Loucy (cell line): ENCODE data around the gene GPRC5A.

Experiments
- H2AFZ ChIP-seq: fragments of 200-600 bp; sonication (generic); 2 replicates; pipeline ENCODE4 v1.6.0; 2016; ENCODE audit warnings: antibody characterized with exemption, mild to moderate bottlenecking, low read length, moderate library complexity
- H3F3A ChIP-seq: fragments of 200-600 bp; 2 replicates; pipeline ENCODE4 v1.6.0; 2016; ENCODE audit warnings: antibody characterized with exemption, low read depth, mild to moderate bottlenecking
- H3K27me3 ChIP-seq: fragments of 200-600 bp; sonication (generic); 2 replicates; pipeline ENCODE4 v1.6.1; 2014; ENCODE audit warnings: low read length, mild to moderate bottlenecking; ENCODE audit not compliant: insufficient read depth, poor library complexity, severe bottlenecking
- H3K36me3 ChIP-seq: fragments of 200-600 bp; sonication (generic); 2 replicates; pipeline ENCODE4 v1.6.1; 2016; ENCODE audit warnings: low read length; ENCODE audit not compliant: insufficient read depth
- H3K4me1 ChIP-seq: fragments of 200-600 bp; sonication (generic); 2 replicates; pipeline ENCODE4 v1.5.1; 2014; ENCODE audit warnings: low read length, mild to moderate bottlenecking; ENCODE audit not compliant: insufficient read depth, poor library complexity, severe bottlenecking
- H3K4me2 ChIP-seq: fragments of 200-600 bp; sonication (generic); 2 replicates; pipeline ENCODE4 v1.6.0; 2014; ENCODE audit warnings: antibody characterized with exemption, low read length, low read depth, mild to moderate bottlenecking; ENCODE audit not compliant: poor library complexity, severe bottlenecking
- H3K4me3 ChIP-seq: fragments of 200-600 bp; sonication (generic); 2 replicates; pipeline ENCODE4 v1.5.1; 2014; ENCODE audit warnings: low read length, mild to moderate bottlenecking, mixed read lengths; ENCODE audit not compliant: poor library complexity, severe bottlenecking
- H3K79me2 ChIP-seq: fragments of 200-600 bp; sonication (generic); 2 replicates; pipeline ENCODE4 v1.6.1; 2014; ENCODE audit warnings: low read length; ENCODE audit not compliant: insufficient read depth
- H3K9ac ChIP-seq: fragments of 200-600 bp; sonication (generic); 2 replicates; pipeline ENCODE4 v1.6.0; 2014; ENCODE audit warnings: mild to moderate bottlenecking, low read depth, low read length, moderate library complexity; ENCODE audit not compliant: poor library complexity, severe bottlenecking
- H3K9me2 ChIP-seq: fragments of 200-600 bp; sonication (generic); replicated peaks from 2 replicates; pipeline ENCODE4 v1.6.1; 2016; ENCODE audit warnings: low read depth, low read length, mixed read lengths
- H3K9me3 ChIP-seq: fragments of 200-600 bp; sonication (generic); 2 replicates; pipeline ENCODE4 v1.6.1; 2014; ENCODE audit warnings: mild to moderate bottlenecking, antibody characterized with exemption, low read length, low read depth; ENCODE audit not compliant: insufficient read depth
- H4K20me1 ChIP-seq: fragments of 200-600 bp; sonication (generic); 2 replicates; pipeline ENCODE4 v1.6.0; 2014; ENCODE audit warnings: antibody characterized with exemption, low read length, mild to moderate bottlenecking; ENCODE audit not compliant: insufficient read depth, poor library complexity, severe bottlenecking
- CTCF ChIP-seq: fragments of 200-600 bp; sonication (generic); conservative IDR thresholded peaks from 2 replicates; pipeline ENCODE4 v1.5.1; 2014; ENCODE audit warnings: mild to moderate bottlenecking, antibody characterized with exemption, low read length
- EZH2phosphoT487 ChIP-seq: fragments of 200-600 bp; IDR thresholded peaks from 2 replicates; pipeline ENCODE4 v1.6.1; 2018; ENCODE audit warnings: antibody characterized with exemption, mild to moderate bottlenecking, moderate library complexity, borderline replicate concordance

The GPRC5A gene

GRCh38 chr12:12934556-12934955, 43.2 kb downstream of the GPRC5A start:
- no peaks in the 10 kb centered on the region for H3K9me2 ChIP-seq

GRCh38 chr12:12936983-12937491, 45.7 kb downstream of the GPRC5A start:
- H3K9me3 ChIP-seq, result no peaks in the 10 kb centered on the region
- H3K9me2 ChIP-seq, result no peaks in the 10 kb centered on the region
- no peaks in the 10 kb centered on the region for H3K36me3 ChIP-seq
- H3K27me3 ChIP-seq, result no peaks in the 10 kb centered on the region
- no peak overlapping the region for H3K4me2 ChIP-seq
- H3F3A ChIP-seq, result no peaks in the 10 kb centered on the region
- H4K20me1 ChIP-seq, result no peaks in the 10 kb centered on the region
- H3K79me2 ChIP-seq, result no peaks in the 10 kb centered on the region
- TF ChIP-seq CTCF (no peak), EZH2phosphoT487 (no peak)
- H2AFZ ChIP-seq, result no peak overlapping the region
- no peak overlapping the region for H3K4me3 ChIP-seq
- H3K9ac ChIP-seq, result no peak overlapping the region
- peaks cover 13% of the 10 kb centered on the region for H3K4me1 ChIP-seq

More at GRCh38 chr12:12934556-12934955, 43.2 kb downstream of the GPRC5A start:
- H3K4me1 ChIP-seq, result peaks cover 12% of the 10 kb centered on the region
- no peak overlapping the region for H3K9ac ChIP-seq
- H3K4me2 ChIP-seq, result no peak overlapping the region
- TF ChIP-seq CTCF (no peak), EZH2phosphoT487 (no peak)
- no peak overlapping the region for H3K4me3 ChIP-seq
- H4K20me1 ChIP-seq, result no peaks in the 10 kb centered on the region
- H3K79me2 ChIP-seq, result no peaks in the 10 kb centered on the region
- H2AFZ ChIP-seq, result no peak overlapping the region
- H3K9me3 ChIP-seq, result no peaks in the 10 kb centered on the region
- H3K36me3 ChIP-seq, result no peaks in the 10 kb centered on the region
- H3F3A ChIP-seq, result no peaks in the 10 kb centered on the region
- no peaks in the 10 kb centered on the region for H3K27me3 ChIP-seq

GRCh38 chr12:12938541-12938940, 47.2 kb downstream of the GPRC5A start:
- no peak for TF ChIP-seq EZH2phosphoT487
- TF ChIP-seq CTCF, result no peak
- no peaks in the 10 kb centered on the region for H3K9me3 ChIP-seq
- no peaks in the 10 kb centered on the region for H3K79me2 ChIP-seq
- no peaks in the 10 kb centered on the region for H3K36me3 ChIP-seq
- H3K27me3 ChIP-seq, result no peaks in the 10 kb centered on the region
- no peak overlapping the region for H2AFZ ChIP-seq
- no peak overlapping the region for H3K4me2 ChIP-seq
- no peaks in the 10 kb centered on the region for H3F3A ChIP-seq
- H3K4me3 ChIP-seq, result no peak overlapping the region
- H4K20me1 ChIP-seq, result no peaks in the 10 kb centered on the region
- H3K4me1 ChIP-seq, result peaks cover 13% of the 10 kb centered on the region
- H3K9ac ChIP-seq, result no peak overlapping the region
- H3K9me2 ChIP-seq, result no peaks in the 10 kb centered on the region
